Coronary artery (tissue), 2 donors: ENCODE results near the gene USP9X.
"Not testable (repeated sequence)": the region's sequence is repeated elsewhere in the genome, so short reads cannot be mapped to it uniquely, and the experiment has no call there.

ENCODE experiments used
- DNase-seq: peaks from one replicate; pipeline ENCODE4 v3.0.0-alpha.2; 2017; ENCODE audit warnings: low spot score
- H3K27ac ChIP-seq, 2 donors: fragments of 200-600 bp; sonication (generic); one replicate each; pipeline ENCODE4 v1.5.1; 2016 to 2019
- H3K4me3 ChIP-seq: fragments of 200-600 bp; sonication (generic); 2 replicates; pipeline ENCODE4 v1.5.1; 2016; ENCODE audit warnings: mild to moderate bottlenecking, moderate library complexity
- CTCF ChIP-seq: fragments of 200-600 bp; sonication (generic); IDR thresholded peaks from one replicate; pipeline ENCODE4 v1.5.1; 2019; ENCODE audit warnings: antibody characterized with exemption

Gene USP9X

DNA sequence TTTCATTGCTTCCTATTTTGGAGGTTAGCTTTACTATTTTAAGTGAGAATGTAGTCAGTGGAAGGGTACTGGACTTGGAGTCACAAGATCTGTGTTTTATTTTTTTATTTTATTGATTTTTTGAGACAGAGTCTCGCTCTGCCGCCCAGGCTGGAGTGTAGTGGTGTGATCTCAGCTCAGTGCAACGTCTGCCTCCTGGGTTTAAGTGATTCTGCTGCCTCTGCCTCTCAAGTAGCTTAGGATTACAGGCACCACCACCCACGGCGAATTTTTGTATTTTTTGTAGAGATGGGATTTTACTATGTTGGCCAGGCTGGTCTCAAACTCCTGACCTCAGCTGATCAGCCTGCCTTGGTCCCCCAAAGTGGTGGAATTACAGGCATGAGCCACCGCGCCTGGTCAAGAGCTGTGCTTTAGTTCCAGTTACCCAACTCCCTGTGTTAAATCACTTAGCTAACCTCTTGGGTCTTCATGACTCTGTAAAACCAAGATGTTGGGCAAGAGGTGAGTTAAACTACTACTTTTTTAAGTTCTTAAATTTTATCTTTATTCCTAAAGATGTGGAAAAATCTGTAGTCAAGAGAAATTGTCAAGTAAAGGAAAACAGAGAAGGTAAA lies 11.2 kb downstream of the USP9X start:
- Histone ChIP-seq H3K27ac (no peak overlapping the region), H3K4me3 (no peak overlapping the region)
- no peak for TF ChIP-seq CTCF

DNA sequence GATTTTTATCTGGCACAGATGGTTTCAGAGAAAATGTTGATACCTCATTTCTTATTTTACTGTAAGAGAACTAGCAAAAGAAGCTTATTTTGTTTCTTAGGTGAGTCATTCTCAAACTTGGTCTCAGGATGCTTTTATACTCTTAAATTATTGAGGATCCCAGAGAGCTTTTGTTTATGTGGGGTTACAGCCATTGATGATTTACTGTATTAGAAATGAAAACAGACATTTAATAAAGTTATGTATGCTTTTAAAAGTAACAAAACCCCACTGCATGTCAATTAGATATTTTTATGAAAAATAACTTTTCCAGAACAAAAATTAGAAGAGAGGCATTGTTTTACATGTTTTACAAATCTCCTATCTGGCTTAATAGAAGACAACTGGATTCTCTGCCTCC lies 12.1 kb downstream of the USP9X start:
- TF ChIP-seq CTCF: no peak
- H3K27ac ChIP-seq: no peak overlapping the region
- no peak for DNase-seq
- no peak overlapping the region for H3K4me3 ChIP-seq

More for the DNA sequence above, 11.2 kb downstream of the USP9X start:
- no peak for DNase-seq

GRCh38 chrX:41100200-41100599 lies 15.0 kb downstream of the USP9X start:
- no peak for TF ChIP-seq CTCF
- Histone ChIP-seq H3K4me3 (no peak overlapping the region), H3K27ac (no peak overlapping the region)
- DNase-seq: no peak

GRCh38 chrX:41100819-41101218 lies 15.6 kb downstream of the USP9X start:
- no peak overlapping the region for H3K27ac ChIP-seq
- no peak for DNase-seq
- TF ChIP-seq CTCF: no peak
- H3K4me3 ChIP-seq: no peak overlapping the region

- Histone ChIP-seq H3K4me3 (no peak overlapping the region), H3K27ac (no peak overlapping the region)
- no peak for DNase-seq
- TF ChIP-seq CTCF: no peak
Observed at GRCh38 chrX:41105005-41105404, 19.8 kb downstream of the USP9X start.

- H3K27ac ChIP-seq, DNase-seq, H3K4me3 ChIP-seq: not testable (repeated sequence)
Observed at GRCh38 chrX:41106257-41106656, 21.0 kb downstream of the USP9X start.

DNA sequence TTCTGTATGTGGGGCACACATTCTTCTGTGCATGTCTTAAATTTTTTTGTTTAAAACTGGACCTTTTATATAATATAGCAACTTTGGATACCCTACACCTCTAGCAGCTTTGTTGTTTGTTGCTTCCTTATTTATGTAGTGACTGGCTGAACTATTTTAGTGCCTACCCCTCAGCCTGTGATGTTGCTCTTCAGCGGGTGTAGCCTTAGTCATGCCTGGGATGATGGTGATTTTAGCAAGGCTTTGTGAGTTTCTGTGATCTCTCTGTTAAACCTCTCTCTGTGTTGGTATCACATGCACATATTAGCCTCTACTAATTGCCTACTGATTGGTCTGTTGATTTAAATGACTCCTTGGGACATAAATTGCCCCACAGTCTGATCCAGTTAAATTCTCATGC lies 22.8 kb downstream of the USP9X start:
- TF ChIP-seq CTCF: no peak
- Histone ChIP-seq H3K27ac (no peak overlapping the region), H3K4me3 (no peak overlapping the region)
- DNase-seq: no peak
